NCI-H2227 treated with DMSO at 0.1 percent for 48 hours (cell line): ENCODE results near the gene DSE.

Experiments used
- DNase-seq: peaks from one replicate; lab custom pipeline; 2025; lab: John Stamatoyannopoulos, UW

DSE gene

DNA sequence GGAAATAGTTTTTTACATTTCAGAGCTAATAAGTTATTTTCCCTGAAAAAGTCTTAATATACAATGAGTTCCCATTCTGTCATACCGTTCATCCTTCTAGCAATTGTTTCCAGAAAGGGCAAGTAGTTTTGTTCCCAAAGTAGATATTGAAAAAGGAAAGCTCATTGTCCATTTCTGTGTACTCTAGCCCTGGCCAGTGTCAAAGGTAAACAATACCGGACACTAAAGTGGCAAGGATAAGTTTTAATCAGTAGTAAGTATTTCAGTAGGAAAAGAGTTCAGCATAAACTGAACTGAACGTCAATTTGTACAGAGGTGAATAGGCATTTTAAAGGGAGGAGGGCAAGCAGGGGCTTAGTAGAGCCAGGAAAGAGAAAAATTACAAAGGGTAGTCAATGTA is 46.9 kb downstream of the DSE start:
- no peak for DNase-seq

DNA sequence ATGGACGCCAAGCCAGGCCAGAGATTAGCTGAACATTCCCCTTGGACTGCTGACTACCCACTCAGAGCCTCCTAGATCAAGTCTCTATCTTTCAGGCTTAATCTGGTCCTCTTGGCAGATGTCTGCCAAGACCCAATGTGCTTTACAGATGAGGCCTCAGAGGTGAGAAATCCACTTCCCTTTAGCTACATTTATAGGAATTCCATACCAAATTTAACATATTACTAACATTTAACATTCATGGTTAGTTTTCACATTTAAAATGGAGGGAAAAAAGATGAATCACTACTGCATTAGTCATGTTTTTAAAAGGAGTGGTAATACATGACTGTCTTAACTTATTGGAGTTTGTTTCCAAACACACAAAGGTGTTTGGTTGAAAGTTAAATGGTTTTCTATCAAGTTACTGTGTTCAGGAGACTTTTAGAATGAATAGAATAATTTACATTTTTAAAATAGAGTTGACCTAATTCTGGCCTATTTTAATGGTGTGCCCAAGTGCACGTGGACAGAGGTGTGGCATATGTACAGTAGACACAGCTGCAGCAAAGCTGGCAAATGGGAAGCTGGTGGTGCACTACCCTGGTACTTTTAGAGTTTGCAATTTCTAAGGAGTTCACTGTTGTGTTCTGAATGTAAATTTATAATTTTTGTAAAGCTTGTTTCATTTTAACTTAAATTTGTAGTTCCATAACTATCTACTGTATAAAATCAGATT is 48.5 kb downstream of the DSE start:
- no peak for DNase-seq

DNA sequence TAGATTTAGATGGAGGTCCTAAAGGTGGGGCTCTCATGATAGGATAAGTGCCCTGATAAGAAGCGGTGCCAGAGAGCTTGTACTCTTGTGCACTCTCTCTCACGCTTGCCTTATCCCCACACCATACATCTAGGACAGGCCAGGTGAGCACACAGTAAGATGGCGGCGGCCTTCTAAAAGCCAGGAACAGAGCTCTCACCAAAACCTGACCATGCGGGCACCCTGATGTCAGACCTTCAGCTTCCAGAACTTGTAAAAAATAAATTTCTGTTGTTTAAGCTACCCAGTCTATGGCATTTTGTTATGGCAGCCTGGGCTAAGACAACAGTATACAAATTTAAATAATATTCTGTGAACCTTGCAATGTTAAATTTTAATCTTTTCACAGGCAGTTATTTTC is 49.6 kb downstream of the DSE start:
- DNase-seq = no peak

DNA sequence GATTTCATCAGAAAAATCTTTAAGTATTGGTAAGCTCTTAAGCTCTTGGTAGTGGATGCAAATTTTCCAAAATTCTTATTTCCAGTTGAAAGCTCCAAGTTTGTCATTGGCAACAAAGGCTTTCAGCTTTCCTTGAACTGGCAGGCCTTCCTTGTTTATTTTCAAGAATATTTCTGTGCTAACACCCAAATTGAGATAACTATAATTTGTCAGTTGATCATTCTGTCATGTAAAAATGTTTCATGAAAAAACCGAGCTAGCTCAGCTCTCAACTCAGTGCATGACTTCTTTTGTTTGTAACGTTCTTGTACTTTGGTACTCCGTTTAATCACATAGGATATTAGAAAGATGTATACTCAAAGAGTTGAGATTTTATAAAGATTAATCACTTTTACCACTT is 51.5 kb downstream of the DSE start:
- DNase-seq = no peak

DNA sequence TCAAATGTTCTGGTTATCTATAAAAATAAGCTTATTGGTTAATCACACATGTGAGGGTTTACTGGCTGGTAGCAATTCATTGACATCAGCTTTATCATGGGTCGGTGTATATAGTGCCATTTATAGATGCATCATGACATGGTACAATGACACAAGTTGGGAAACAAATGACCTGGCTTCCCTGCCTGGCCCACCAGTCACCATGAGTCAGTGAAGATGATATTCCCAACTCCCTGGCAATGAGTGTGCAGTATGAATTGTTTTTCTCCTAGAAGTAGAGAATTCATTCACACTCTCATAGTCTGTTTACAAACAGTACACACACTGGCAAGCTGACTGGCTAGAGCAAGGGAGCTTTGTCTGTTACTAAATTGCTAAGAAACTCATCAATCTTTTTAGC is 53.3 kb downstream of the DSE start:
- DNase-seq = no peak

DNA sequence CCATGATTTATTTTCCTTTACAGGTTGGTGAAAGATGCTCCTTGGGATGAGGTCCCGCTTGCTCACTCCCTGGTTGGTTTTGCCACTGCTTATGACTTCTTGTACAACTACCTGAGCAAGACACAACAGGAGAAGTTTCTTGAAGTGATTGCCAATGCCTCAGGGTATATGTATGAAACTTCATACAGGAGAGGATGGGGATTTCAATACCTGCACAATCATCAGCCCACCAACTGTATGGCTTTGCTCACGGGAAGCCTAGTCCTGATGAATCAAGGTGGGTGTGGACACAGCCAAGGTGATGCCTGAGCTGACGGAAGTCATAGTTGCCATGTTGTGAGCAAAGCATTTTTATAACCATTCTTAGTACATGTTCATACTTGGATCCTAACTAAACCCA is 55.8 kb downstream of the DSE start:
- DNase-seq = no peak

DNA sequence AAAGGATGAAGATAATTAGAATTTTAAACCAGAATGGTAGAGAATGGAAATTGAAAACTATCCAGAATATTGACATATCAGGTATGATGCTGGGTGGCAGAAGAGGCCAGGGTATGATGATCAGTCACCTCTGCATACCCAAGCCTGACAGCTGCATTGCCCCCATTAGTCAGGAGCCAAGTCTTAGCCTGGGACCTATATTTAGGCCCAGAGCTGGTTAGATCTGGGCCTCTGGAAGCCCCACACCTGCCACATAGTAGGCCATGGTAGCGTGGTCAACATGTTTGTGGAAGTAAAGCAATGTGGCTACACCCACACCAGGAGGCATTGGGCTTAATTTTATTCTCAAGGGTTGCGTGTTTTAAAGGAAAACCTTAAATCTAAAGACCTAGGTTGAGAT is 58.4 kb downstream of the DSE start:
- DNase-seq = no peak

DNA sequence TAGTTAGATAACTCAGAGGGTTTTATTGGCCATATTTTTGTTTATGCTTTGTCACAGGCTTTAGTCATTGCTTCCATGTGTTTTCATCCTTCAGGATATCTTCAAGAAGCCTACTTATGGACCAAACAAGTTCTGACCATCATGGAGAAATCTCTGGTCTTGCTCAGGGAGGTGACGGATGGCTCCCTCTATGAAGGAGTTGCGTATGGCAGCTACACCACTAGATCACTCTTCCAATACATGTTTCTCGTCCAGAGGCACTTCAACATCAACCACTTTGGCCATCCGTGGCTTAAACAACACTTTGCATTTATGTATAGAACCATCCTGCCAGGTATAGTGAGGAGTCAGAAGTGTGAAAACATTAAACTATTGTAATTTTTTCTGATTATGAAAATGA is 60.1 kb downstream of the DSE start:
- no peak for DNase-seq

DNA sequence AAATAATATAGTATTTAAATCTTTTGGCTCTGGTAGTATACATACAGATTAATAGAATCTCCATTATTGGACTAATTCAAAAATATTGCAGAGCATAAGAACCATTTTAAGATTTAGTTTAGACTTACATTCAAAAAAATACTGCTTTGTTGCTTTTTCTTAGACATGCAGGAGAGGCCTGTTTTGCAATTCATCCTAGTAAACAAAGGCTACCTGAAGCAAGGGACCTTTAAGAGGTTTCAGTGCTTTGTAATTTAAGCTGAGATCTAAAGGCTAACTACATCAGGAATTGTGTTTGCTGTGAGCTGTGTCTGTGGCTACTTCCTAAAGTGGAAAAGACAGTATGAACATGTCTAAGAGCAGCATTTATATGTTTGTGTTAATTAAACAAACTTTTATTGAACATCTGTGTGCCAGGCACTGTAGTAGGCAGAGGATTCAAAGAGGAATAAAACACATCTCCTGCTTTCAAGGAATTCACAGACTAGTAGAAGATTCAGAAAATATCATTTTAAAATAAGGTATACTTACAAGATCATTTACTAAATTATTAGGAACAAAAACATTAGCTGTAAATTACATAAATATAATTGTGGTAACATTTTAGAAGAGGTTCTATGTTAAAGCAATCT is 61.3 kb downstream of the DSE start:
- DNase-seq = no peak

DNA sequence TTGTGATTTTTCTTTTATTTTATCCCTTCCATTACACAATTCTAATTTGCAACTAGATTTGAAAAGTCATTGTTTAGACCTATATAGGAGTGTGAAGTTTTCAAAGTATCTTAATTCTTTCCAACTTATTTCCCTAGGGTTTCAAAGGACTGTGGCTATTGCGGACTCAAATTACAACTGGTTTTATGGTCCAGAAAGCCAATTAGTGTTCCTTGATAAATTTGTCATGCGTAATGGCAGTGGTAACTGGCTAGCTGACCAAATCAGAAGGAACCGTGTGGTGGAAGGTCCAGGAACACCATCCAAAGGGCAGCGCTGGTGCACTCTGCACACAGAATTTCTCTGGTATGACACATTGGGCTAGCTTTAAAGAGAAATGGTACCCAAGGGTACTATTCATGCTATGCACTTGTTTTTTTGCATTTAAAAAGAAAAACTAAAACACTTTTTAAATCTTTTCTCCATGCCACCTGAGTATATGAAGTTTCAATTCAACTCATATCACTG is 62.5 kb downstream of the DSE start:
- no peak for DNase-seq

DNA sequence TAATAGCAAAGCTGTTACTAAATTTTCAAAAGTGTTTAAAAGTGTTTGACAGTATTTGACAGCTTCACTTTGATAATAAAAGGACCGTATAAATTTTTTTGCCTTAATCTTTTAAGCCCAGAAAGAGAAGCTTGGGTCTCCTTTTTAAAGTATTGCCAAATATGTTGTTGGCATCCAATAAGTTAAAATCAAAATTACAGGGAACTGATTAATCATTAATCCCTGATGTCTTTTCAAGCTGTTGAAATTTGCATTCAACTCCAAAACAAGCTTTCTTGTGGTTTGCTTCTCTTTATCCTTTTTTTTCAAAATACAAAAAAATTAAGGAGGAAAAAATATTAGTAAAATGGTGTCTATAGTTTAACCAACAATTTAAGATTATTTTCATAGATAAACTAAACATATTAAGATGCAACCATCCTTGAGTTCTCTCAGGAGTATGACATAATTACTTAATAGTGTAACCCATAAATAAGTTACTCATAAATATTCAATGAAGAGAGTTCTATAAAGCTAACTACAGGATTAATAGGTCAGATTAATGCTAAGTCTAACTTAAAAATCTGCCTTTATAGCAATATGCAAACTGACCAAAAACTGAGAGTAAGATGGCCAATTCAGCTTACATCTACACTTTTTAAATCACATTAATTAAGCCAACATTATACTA is 63.4 kb downstream of the DSE start:
- DNase-seq = no peak

DNA sequence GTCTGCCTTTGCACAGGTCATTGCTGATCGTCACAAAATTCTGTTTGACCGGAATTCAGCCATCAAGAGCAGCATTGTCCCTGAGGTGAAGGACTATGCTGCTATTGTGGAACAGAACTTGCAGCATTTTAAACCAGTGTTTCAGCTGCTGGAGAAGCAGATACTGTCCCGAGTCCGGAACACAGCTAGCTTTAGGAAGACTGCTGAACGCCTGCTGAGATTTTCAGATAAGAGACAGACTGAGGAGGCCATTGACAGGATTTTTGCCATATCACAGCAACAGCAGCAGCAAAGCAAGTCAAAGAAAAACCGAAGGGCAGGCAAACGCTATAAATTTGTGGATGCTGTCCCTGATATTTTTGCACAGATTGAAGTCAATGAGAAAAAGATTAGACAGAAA is 65.8 kb downstream of the DSE start:
- DNase-seq = no peak

DNA sequence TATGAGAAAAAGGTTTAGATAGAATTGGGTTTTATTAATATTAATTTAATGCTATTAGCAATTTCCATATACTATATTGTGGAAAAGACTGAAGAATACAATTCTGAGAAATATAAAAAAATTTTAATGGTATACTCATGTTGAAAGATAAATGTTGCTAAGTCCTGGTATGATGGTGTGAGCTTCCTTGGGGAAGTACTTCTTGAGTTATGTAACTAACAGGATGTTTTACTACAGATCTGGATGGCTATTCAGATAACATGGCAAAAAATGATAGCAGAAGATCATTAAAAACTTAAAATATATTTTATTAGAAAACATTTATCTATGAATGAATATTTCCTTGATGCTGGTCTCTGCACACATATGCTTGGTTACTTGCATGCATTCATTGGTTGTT is 66.9 kb downstream of the DSE start:
- no peak for DNase-seq

DNA sequence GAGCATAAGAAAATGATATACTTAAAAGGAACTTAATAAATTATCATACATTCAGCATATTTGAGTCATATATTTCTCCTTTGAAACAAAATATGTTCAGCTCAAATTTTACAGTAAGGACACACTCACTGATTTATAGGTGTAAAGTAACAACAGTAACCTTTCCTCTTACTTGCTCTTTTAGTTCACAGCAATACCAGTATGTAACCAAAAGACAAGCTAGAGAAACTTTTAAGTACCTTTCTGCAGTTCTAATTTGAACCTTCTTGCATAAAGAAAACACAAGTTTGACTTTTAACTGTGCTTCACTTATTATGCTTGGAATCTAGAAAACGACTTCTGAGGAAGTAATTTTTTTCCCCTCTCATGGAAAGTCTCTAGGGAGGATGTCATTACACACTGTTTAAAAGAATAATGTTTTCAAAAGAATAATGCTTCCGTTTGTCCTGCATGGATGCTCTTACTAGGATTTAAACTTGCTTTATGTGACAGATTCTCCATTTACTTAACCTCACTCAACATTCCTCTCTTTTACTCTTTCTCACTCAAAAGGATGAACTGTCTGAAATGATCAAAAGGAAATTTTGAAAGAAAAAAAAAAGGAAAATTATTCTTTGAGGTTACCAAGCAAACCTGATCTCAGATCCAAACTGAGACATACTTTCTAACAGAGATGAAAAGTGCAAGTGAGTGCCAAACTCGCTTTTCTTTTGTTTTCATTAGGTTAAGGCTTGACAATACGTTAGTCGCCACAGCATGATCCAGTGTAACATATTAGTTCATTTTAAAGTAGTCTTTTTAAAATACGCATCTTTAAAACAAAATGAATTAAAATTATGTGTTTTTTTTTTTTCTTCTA is 68.1 kb downstream of the DSE start:
- DNase-seq = no peak

DNA sequence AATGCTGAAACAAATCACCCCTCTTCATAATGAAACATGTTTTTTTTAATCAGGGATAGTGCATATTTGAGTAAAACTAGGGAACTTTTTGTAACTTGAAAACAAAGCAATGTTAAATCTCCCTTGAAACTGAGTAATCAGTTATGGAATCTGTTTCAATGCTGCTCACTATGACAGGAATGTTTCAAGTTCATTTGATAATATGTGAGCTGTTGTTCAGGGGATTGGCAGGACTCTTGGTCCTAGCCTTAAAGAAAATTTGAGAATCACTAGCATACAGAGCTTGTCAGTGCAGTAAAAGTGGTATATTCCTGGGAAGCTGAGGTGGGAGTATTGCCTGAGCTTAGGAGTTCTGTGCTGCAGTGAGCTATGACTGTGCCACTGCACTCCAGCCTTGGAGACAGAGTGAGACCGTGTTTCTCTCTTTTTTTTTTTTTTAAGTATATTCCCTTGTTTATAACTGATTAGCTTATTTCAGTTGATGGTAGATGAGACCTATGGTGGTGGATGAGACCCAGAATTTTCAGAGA is 68.8 kb downstream of the DSE start:
- no peak for DNase-seq

DNA sequence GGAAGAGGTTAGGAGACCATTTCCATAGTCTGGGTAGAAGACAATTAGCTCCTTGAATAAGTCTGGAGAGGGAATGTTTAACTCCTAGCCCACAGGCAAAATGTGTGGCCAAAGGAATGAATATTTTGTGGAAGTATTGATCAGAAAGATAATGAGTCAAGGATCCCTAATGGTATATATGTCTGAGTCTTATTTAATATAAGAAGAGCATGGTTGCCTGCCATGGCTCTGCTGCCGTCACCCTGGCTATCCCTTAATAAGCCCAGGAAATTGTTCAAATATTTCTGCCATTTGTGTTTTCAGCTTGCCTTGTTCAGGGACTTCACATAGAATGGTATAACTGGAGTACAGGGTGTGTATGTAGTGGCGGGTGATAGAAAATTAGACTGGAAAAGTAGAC is 72.4 kb downstream of the DSE start:
- DNase-seq = no peak

DNA sequence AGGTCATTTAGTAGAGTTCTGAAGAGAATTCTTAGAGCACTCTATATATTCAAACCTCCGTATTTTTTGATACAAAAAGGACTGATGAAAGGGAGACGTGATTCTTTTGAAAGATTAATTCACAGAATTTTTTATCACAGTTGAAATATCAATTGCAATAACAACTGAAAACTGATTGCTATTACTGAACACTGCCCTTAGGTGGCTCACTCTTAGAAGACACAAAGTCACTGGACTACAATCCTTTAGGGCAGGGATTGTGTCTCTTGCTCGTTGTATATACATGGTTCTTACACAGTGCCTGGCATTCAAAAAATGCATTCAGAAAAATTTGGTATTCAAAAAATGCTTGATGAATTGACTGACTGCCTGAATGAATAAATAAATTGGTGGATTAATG is 73.3 kb downstream of the DSE start:
- peak; percentile 2 for DNase-seq

DNA sequence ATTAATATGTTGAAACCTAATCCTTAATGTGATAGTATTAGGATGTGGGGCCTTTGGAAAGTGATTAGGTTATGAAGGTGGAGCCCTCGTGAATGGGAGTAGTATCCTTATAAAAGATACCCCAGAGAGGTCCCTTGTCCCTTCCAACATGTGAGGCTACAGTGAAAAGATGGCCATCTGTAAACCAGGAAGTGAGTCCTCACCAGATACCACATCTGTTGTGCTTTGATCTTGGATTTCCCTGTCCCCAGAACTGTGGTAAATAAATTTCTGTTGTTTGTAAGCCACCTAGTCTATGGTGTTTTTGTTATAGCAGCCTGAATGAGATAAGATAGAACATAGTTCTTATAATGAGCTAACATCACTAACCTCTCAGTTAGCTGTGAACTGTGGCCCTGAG is 73.8 kb downstream of the DSE start:
- no peak for DNase-seq

DNA sequence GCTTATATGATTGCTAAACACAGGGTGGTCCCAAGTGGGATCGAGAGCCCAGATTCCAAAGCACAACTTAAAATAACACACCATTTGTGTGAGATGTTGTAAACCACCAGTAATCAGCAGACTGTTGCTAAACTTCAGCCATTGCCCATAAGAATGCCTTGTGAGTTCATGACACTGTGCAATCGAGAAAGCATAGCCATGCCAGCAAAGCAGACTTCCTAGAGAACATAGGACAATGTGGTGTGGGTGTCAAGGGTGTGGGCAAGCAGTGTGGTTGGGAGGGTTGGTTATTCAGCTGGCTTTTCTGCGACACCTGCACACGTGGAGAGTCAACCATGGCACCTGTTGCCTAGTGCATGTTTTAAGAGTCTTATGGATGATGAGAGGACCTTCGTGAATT is 74.4 kb downstream of the DSE start:
- DNase-seq = no peak

DNA sequence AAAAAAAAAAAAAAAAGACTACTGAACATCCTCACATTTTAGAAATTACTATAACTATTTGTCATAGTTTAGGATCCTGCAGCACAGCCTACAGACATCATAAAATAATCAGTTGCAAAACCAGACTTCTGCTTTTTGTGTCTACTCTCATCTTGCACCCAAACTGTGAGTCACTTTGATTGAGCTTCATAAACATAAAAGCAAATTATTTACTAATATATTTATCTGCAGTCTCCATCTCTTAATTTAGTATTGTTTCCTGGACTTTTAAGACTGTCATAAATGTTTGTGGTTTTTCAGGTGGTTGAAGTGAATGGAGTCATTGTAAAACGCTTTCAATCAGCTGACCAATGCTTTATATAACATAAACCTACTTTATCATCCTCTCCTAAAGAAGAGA is 75.7 kb downstream of the DSE start:
- DNase-seq = no peak

DNA sequence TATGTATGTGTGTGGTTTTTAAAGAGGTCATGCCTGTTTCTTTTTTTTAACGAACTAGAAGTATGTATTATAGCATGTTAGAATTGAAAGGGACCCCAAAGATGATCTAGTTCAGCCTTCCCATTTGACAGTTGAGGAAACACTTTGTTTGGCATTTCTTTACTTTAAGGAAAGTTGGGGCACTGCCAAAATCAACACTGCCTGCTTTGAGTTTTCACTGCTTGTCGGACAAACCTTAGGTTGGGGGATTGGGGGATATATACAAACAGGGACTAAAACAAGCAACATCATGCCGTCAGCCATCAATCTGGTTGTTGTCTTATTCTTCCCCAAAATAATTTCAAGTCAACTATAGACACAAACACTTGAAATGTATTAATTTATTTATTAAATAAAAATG is 76.3 kb downstream of the DSE start:
- no peak for DNase-seq

DNA sequence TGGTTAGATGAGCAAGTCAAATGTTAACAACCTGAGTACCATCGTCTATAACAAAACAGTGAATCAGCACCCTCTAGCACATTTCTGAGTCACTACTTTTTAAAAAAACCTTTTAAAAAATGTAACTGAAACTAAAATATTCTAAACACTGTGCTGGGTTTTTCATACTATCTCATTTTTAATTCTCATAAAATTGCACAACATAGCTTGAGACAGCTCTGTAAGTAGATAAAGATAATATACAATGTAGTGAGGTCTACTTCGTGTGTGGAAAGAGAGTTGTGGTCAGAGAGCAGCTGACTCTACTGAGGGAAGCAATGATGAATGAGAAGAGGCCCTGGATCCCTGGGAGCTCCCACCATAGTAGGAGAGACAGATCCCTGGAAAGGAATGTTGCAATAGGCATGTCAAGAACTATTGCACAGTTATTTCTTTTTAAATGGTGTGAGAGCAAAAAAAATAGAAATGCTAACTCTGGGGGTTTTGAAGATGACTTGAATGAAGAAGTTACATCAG is 76.8 kb downstream of the DSE start:
- no peak for DNase-seq
